Measurements from ENCODE around the gene EFNA5.

Gene EFNA5

DNA sequence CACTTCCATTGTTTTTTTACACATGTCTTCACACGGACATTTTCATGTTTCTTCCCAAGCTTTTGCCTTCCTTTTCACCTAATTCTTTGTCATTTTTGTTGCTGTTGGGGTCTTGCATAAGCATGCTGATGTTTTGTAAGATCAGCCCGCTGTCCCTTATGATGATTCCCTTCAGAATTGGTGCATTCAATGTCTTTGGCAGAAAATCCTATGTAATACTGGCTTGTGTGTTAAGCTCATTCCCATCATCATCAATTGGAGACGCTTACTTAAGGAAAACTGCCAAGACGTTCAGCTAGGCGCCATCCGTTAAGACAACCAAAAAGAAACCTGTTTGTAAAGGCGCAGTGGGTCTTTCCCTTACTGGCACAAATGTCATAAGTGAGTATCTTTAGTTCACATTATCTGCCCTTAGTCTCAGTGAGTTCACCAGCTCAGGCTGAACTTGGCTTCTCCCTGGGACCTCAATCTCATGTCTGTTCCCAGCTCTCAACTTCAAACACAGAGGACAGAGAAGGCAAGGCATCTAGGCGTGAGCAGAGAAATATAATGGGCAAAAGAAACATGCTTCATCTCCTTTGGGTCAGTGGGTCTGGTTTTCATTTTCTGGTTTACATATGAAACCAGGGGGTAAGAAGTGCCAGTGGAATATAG, 97.9 kb downstream of the EFNA5 start:
- TF ChIP-seq POLR2A (IDR thresholded peaks at IDR 0.05; ENCODE audit: low read length), result no peak
- TF ChIP-seq GATA1 (IDR thresholded peaks at IDR 0.05; ENCODE audit: low read depth, low read length), result no peak

GRCh38 chr5:107571621-107572536, 98.9 kb downstream of the EFNA5 start:
- peak; percentile 79 to 88 for DNase-seq
- TF ChIP-seq GATA1 (IDR thresholded peaks at IDR 0.05; ENCODE audit: low read depth, low read length) (no peak), POLR2A (IDR thresholded peaks at IDR 0.05; ENCODE audit: low read length) (no peak)

More for the DNA sequence above, 97.9 kb downstream of the EFNA5 start:
- no peak for DNase-seq

GRCh38 chr5:107570805-107571531, 99.8 kb downstream of the EFNA5 start:
- DNase-seq, result no peak
- no peak for TF ChIP-seq POLR2A (IDR thresholded peaks at IDR 0.05; ENCODE audit: low read length)
- TF ChIP-seq GATA1 (IDR thresholded peaks at IDR 0.05; ENCODE audit: low read depth, low read length), result no peak

- TF ChIP-seq POLR2A (IDR thresholded peaks at IDR 0.05; ENCODE audit: low read length) (no peak), GATA1 (IDR thresholded peaks at IDR 0.05; ENCODE audit: low read depth, low read length) (no peak)
- no peak for DNase-seq
Observed at GRCh38 chr5:107570181-107570580, 100.6 kb downstream of the EFNA5 start.

DNA sequence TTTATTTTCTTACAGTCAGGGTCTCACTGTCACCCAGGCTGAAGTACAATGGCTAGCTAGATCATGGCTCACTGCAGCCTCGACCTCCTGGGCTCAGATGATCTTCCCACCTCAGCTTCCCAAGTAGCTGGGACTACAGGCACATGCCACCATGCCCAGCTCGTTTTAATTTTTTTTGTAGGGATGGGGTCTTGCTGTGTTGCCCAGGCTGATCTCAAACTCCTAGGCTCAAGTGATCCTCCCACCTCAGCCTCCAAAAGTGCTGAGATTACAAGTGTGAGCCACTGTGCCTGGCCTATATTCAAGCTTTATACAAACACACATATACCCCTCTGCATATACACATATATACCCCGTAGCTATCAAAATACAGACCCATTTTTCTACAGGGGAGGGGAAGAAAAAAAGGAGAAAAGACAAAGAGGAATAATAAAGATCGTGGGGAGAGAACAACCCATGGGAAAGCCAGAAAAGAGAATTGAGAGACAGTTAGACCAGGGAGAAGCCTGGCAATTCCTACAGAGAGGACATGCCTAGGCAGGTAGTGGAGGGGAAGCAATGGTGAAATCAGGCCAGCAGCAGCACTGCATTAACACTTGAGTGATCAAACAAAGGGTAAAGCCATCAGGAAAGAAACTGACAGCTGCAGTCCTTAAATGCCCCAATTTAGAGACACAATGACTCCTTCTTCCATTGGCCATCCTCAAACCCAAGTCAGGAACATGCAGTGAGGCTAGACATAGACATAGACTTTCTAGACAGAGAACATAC, 102.7 kb downstream of the EFNA5 start:
- DNase-seq, result no peak

GRCh38 chr5:107566986-107567385, 103.8 kb downstream of the EFNA5 start:
- DNase-seq, result no peak
- no peak for TF ChIP-seq POLR2A (IDR thresholded peaks at IDR 0.05; ENCODE audit: low read length)
- TF ChIP-seq GATA1 (IDR thresholded peaks at IDR 0.05; ENCODE audit: low read depth, low read length), result no peak

More for the DNA sequence above, 102.7 kb downstream of the EFNA5 start:
- TF ChIP-seq POLR2A (IDR thresholded peaks at IDR 0.05; ENCODE audit: low read length) (no peak), GATA1 (IDR thresholded peaks at IDR 0.05; ENCODE audit: low read depth, low read length) (no peak)

DNA sequence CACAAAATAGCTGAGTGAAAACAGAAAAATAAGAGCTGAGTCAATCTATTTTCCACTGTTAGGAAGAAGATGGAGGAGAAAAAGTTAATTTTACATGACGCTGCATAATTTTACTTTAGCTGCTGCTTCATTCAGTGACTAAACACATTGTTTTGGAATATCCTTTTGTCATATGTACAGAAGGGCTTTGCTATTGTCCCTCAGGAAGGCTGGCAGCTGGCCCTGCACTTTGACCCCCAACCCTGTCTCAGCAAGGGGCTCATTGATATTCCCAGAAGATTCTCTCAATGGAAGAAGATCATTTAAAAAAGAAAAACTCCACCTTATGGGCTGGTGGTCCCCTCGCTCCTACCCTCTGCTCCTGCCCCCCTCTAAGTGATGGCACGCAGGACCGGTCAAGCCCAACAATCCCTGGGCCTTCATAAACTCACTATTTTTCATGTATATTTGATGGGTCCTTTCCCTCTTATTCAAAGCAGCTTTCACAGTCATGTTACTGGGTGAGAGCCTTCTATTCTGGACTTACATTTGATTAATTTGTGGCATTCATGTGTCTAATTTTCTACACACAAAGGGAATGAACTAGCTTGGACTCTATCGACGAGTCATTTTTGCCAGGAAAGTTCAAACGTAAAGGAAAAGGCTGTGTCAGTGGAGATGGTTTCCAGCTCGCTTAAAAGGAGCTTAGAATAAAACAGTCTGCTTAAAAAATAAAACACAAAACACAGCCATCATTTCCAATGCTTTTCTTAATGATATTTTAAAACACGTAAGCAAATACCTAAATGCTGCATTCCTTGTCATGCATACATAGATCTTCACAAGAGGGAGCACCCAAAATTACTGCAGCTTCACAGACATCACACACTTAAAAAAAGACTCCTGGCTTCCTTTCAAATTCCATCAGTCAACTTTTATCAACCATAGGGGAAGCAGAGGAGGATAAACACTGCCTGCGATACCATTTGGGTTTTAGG, 104.7 kb downstream of the EFNA5 start:
- TF ChIP-seq GATA1 (IDR thresholded peaks at IDR 0.05; ENCODE audit: low read depth, low read length), result no peak
- no peak for TF ChIP-seq POLR2A (IDR thresholded peaks at IDR 0.05; ENCODE audit: low read length)
- no peak for DNase-seq

GRCh38 chr5:107564931-107565372, 105.8 kb downstream of the EFNA5 start:
- TF ChIP-seq GATA1 (IDR thresholded peaks at IDR 0.05; ENCODE audit: low read depth, low read length) (no peak), POLR2A (IDR thresholded peaks at IDR 0.05; ENCODE audit: low read length) (no peak)
- no peak for DNase-seq

GRCh38 chr5:107563959-107564544, 106.7 kb downstream of the EFNA5 start:
- DNase-seq, result no peak
- TF ChIP-seq POLR2A (IDR thresholded peaks at IDR 0.05; ENCODE audit: low read length), result no peak
- TF ChIP-seq GATA1 (IDR thresholded peaks at IDR 0.05; ENCODE audit: low read depth, low read length), result no peak

GRCh38 chr5:107560377-107560776, 110.4 kb downstream of the EFNA5 start:
- no peak for TF ChIP-seq GATA1 (IDR thresholded peaks at IDR 0.05; ENCODE audit: low read depth, low read length)
- no peak for TF ChIP-seq POLR2A (IDR thresholded peaks at IDR 0.05; ENCODE audit: low read length)
- no peak for DNase-seq

- no peak for DNase-seq
- TF ChIP-seq GATA1 (IDR thresholded peaks at IDR 0.05; ENCODE audit: low read depth, low read length), result no peak
- TF ChIP-seq POLR2A (IDR thresholded peaks at IDR 0.05; ENCODE audit: low read length), result no peak
Observed at GRCh38 chr5:107558823-107559375, 111.8 kb downstream of the EFNA5 start.

All from erythroblast (primary cell).